Stimulated activated CD4-positive, alpha-beta T cell treated with anti-CD3 and anti-CD28 coated beads, Interleukin-4, amount 100 ng/mL, for 1 hour (primary cell): Measurements from ENCODE around the gene SULT6B1.
"Not testable (repeated sequence)": the region's sequence is repeated elsewhere in the genome, so short reads cannot be mapped to it uniquely, and the experiment has no call there.

ENCODE experiments used
- DNase-seq: peaks from one replicate; pipeline ENCODE4 v3.0.0-alpha.2; 2020

SULT6B1 gene, protein sequence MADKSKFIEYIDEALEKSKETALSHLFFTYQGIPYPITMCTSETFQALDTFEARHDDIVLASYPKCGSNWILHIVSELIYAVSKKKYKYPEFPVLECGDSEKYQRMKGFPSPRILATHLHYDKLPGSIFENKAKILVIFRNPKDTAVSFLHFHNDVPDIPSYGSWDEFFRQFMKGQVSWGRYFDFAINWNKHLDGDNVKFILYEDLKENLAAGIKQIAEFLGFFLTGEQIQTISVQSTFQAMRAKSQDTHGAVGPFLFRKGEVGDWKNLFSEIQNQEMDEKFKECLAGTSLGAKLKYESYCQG

DNA sequence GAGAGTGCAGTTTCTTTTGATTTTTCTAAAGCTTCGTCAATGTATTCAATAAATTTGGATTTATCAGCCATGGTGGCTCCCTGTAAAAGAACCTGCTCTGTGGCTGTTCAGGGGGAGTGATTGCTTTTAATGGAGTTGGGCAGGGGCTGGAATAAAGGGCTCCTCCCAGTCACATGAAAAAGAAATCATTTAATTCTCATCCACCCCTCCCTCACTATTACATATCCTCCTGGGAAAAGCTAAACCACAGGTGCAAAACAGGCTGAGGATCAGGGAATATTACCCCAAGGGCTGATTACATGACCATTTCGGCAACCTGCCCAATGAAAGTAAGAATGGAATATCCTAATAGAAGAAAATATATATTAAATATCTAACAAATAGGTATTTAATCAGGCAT is at the start of gene SULT6B1:
Gene SULT6B1 (minus strand): TSS at position 101 of the 400 bp plus-strand sequence. CDS start 30 bp downstream, at position 71.
- no peak for DNase-seq

DNA sequence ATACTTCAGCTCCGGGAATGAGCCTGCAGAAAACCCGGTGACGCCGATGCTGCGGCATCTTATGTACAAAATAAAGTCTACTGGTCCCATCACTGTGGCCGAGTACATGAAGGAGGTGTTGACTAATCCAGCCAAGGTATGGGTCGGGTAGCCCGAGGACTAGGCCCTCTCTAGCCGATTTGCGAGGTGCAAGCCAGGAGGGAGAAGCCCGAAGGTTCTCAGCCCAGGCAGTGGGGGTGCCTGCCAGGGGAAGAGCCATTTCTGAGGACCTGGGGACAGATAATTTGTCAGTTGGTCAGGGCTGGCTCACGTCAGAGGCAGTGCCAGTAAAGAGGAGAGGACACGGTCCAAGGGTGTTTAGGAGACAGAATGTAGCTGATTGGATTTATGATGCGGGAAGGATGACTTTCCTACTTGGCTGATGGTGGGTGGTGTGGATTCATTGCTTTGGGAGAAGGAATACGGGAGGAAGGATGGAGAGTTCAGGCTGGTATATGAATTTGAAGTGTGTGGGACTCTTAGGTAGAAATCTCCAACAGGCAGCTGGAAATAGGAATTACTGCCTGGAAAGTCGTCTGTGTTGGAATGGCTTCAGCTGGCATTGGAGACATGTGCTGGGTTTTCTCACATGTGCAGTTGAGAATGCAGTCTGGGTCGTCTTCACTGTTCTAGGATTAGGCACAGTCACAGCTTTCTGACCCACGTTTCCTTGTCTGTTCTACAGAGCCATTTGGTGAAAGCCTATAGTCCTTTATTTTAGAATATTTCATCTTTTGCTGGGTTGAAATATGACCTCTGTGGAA is 43.9 kb upstream of the SULT6B1 start:
- no peak for DNase-seq

DNA sequence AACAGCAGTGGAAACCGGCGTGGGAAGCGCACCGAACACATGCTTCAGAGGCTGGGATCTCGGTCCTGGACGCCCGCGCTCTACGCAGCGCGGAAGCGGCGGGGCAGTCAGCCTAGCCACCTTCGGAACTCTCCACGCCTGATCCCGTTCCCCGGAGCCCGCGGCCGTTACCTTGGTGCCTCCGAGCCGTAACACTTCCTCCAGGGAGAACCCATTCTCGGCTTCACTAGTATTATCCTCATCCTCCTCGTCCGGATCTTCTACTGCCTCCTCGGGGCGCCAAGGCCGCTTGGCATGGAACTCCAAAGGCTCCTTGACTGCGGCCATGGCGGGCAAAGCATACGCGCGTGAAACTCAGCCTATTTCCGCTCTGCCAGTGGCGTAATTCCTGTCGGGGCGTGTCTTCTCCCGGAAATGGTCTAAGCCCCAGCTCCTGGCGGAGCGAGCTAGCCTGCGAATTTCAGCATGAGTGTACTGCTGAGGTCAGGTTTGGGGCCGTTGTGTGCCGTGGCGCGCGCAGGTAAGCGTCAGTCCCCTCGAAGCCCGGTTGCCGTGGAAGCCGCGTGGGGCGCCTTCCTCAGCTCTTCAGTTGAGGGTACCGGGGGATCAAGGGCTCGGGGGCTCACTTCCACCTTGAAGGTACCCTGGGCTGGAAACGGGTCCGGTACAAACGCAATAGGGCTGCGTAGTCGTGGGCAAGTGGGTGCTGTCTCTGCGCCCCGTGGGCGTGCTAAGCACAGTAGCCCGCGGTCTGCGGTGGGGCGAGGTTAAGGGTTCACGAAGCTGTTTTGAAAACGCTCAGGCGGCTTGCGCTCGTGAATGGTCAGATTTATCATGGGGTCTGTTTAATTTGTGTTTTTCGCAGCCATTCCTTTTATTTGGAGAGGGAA is 43.0 kb upstream of the SULT6B1 start, which contains the start of the genes CEBPZ and NDUFAF7:
Gene CEBPZ (minus strand): TSS at position 356 of the 890 bp plus-strand sequence. CDS start 29 bp downstream, at position 327.
Gene NDUFAF7 (plus strand): TSS at position 418 of the 890 bp plus-strand sequence. CDS start 48 bp downstream, at position 466.
- peak; percentile 86 for DNase-seq

DNA sequence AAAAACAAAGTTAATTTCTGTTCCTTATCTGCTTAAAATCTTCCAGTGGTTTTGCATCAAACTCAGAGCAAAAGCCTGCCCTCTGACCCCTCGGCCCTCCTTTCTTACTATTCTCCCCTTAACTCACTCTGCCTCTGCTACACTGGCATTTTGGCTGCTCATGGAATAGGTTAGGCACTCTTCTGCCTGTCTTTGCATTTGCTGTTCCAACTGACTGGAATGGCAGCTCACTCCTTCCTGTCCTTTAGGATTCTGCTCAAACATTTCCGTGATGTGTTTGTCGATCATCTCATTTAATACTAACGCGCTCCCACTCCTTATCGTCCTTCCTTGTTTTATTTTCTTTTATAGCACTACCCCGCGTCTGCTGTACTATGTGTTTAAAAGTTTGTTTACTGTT is 42.1 kb upstream of the SULT6B1 start:
- no peak for DNase-seq

DNA sequence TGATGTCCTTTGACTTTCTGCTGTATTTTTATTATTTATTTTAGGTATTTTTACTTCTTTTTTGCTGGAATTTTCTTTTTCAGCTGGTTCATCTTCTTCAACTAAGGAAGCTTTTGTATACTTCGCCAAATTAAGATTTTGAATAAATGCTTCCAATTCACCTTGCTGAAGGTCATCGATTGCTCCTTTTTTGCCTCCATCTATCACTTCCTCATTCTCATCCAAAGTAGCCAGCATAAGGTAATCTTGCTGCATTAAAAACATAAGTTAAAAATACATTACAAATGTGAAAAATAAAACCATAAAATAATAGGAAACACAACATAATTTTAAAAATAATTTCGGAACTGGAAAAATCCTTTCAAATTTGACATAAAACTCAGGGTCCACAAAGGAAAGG is 40.3 kb upstream of the SULT6B1 start:
- no peak for DNase-seq

DNA sequence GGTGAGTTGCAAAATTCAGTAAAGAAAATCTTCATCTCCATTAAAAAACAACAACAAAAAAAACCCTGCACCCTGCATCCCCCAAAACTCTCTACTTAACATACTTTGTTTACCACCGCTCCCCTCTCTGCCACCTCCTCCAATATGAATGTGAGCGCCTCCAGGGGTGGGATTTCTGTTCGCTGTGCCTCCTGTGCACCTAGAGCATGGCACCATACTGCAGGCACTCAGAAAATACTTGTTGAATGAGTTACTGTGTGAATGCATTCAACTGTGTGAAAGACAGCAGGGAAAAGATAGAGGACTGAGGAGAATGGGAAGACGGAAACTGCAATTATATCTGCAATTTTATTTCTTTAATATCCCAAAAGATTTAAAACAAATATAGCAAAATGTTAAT is 38.4 kb upstream of the SULT6B1 start:
- no peak for DNase-seq

DNA sequence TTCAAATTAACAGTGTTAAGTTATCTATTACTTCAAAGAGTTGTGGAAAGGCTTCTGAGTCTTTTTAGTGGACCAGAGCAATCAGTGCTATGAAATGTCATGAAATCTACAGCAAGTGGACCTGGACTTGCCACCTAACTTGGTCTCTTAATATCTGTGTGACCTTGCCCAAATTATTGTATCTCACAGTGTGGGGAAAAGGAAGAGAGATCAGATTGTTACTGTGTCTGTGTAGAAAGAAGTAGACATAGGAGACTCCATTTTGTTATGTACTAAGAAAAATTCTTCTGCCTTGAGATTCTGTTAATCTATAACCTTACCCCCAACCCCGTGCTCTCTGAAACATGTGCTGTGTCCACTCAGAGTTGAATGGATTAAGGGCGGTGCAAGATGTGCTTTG is 36.7 kb upstream of the SULT6B1 start:
- not testable (repeated sequence) for DNase-seq

DNA sequence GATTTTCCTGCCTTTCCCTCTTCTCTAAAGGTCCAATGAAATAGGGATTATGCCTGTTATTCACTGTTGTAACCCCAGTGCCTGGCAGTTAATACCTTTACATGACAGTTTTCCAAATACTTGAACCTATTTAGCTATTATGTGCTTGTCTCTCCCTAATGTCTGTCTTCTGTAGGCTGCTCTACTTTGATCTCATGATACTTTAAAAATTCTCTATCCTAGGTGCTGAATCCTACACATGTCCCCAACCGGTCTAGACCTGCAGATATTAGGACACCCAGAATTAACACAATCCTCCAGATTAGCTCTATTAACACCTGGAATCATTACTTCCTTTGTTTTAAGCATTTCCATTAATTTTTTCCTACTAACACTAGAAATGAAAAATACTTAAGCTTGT is 35.6 kb upstream of the SULT6B1 start:
- no peak for DNase-seq

DNA sequence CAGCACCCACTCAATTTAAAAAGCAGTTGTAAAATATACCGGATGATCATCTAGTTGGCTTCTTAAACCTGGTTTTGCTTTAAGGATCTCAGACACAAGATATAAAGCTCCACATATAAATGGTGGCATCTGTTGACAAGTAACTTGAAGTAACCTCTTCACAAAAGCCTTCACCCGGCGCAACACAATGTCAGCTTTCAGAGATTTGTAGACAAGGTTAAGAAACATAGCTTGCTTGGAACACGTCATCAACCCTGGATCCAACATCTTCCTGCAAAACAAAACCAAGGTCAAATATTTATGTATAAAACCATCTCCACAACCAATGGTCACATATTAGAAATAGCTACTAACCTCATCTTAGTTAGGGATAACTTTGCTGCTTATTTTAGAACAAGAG is 34.7 kb upstream of the SULT6B1 start:
- no peak for DNase-seq

DNA sequence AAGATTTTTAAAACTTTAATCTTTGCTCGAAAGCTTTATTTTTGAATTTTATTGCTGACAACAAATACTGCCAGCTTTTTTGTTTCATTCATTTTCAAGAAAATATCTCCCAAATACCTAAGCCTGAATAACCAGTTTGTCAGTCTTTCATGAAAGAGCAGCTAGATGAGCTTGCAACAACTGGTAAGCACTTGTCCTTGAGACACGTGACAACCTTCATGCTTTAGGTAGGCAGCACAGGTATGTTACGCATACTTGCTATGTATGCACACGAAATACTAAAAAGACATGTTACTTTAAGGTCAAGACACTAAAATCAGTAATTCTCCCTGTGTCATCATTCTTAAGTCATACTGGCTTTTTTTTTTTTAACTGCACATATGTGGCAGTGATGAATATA is 30.6 kb upstream of the SULT6B1 start:
- DNase-seq = no peak

DNA sequence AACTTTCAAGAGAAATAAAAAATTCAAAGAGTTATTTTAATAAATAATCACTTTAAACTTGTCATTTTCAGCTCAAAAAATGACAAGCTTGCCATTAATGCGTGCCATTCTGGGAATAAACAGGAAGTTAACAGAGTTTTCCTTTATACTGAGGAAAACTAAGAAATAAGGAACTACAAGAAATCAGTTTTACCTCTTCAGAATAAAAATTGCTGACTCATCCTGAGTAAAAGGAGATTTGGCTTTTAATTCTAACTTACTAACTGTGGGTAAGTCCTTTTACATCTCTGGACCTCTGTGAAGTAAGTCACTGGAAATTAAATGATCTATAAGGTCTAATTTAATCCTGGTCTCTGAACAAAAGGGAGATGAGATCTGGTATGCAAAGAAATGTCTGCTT is 26.8 kb upstream of the SULT6B1 start:
- DNase-seq = no peak

DNA sequence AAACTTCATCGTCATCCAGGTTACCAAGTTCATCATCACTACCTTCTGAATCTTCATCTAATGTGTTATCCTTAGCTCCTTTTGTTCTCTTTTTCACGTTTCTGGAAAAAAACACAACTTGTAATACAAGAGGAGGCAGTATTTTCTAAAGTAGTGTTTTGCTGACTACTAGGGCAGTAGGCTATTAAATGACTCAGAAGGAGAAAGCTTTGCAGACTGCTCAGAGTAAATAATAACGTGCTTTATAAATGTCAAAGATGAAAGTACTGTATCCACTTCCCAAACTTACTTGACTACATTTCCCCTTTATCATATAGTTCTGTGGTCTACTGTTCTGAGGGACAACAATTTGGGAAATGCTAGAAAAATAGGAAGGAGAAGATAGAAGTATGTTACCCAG is 23.5 kb upstream of the SULT6B1 start:
- no peak for DNase-seq

DNA sequence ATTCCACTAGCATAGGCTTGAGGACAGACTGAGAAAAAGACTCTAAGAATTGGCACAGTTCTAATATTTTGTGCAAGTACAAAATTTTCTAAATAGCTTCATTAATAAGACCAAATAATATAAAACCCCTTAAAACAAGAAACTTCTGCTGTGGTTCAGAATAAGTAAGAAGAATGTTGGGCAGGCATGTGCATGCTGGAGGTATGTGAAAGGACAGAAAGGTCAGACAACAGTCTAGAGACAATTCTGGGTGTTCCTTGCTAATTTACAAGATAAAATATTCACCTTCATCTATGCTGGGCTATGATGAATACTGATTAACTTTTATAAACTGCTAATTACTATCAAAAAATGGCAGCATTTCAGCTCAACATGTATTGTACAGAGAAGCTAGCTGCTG is 22.7 kb upstream of the SULT6B1 start:
- no peak for DNase-seq

DNA sequence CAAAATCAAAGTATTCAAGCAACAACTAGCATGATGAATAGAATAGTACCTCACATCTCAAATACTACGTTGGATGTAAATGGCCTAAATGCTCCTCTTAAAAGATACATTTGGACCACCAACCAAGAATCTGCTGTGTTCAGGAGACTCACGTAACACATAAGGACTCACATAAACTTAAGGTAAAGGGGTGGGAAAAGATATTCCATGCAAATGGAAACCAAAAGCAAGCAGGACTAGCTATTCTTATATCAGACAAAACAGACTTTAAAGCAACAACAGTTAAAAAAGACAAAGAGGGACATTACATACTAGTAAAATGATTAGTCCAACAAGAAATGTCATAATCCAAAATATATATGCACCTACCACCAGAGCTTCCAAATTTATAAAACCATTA is 18.3 kb upstream of the SULT6B1 start:
- not testable (repeated sequence) for DNase-seq

DNA sequence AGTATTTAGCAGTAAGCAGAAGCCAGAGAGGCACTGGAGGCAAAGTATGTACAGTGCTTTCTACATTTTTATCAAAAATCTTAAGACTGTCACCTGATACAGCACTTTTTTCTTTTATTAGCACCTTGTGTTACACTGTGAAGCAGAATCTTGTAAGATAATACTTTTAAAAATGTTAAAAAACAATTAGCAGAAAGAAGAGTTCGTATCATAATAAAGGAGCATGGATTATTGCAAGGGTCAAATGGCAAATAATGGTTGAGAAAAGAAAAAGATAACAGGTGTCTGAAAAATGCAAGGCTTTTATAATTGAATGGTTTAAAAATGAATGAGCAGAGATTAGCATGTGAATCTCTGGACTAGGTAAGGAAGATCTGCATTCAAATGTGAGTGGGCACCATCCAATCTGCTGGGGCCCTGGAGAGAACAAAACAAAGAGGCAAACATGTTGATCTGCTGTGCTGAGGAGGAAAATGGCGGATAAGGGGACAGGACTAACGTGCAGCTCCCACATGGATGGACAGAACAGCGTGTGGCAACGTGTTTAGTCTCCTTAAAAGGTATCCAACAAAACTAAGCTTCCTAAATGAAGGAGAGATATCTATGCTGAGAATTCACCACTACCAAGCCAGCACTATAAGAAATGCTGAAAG is 17.3 kb upstream of the SULT6B1 start:
- DNase-seq = no peak

DNA sequence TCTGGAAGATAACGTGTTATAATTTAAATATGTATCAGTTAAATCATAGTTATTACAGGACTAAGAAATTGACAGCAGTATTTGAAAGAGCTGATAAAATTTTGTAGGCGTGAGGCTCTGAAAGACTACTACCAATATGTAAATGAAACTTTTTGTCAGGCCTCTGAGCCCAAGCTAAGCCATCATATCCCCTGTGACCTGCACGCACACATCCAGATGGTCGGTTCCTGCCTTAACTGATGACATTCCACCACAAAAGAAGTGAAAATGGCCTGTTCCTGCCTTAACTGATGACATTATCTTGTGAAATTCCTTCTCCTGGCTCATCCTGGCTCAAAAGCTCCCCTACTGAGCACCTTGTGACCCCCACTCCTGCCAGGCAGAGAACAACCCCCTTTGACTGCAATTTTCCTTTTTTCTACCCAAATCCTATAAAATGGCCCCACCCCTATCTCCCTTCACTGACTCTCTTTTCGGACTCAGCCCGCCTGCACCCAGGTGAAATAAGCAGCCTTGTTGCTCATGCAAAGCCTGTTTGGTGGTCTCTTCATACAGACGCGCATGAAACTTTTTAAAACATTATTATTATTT is 16.7 kb upstream of the SULT6B1 start:
- DNase-seq = not testable (repeated sequence)

DNA sequence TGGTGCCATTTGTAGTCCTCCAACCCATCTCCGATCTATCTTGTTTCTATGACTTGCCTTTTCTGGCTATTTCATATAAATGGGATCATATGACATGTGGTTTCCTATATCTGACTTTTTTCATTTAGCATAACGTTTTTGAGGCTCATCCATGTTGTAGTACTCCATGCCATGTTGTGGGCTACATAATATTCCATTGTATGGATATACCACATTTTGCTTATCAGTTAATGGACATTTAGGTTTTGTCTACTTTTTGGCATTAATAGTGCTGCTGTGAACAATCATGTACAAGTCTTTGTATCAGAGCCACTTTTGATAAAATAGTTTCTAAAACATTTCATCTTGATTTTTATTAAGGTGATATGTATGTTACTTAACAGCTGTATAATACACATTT is 15.2 kb upstream of the SULT6B1 start:
- DNase-seq = no peak

DNA sequence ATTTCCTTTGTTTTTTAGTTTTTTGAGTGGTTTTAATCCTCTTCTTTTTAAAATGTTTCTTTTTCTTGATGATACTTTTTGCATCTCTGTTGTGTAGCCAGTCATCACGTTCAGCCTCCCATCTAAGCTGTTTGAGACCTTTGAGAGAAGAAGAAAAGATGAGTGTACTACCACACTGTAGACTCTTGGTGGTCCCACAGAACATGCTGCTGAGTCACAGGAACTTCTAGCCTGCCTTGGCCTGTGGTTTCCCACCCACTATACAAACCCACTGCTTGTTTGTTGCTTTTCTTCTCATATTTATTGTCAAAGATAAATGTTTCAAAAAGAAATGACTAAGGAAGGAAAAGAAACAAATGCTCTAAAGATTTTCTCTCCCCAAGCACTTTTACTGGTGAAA is 13.3 kb upstream of the SULT6B1 start:
- DNase-seq = no peak

DNA sequence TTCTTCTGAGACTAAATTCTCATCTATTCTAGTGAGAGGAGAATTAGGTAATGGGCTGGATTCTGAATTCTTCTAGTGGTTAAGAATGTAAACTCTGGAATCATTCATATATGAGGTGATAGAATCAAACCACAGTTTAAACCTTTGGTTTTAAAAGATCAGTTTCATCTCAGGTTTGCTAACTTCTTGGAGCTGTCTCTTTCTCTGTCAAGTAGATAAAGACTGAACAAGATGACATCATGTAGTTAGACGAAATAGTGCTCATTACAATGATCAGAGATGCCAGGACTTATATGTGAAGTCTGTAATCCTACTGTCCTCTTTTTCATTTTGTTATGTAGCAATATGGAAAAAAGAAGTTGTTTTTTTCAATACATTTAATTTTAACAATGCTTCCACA is 12.7 kb upstream of the SULT6B1 start:
- no peak for DNase-seq

DNA sequence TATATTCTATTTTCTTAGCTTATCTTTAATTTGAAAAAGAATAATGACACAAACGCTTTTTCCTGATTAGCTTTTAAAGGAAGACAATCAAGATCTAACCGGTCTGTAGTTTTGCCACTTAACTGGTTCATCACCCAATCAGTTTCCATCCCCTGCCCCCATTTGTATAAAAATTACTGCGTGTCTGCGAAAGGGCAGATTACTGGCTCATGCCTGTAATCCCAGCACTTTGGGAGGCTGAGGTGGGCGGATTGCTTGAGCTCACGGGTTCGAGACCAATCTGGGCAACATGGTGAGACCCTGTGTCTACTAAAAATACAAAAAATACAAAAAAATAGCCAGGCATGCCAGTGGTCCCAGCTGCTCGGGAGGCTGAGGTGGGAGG is 10.2 kb upstream of the SULT6B1 start:
- DNase-seq = no peak

DNA sequence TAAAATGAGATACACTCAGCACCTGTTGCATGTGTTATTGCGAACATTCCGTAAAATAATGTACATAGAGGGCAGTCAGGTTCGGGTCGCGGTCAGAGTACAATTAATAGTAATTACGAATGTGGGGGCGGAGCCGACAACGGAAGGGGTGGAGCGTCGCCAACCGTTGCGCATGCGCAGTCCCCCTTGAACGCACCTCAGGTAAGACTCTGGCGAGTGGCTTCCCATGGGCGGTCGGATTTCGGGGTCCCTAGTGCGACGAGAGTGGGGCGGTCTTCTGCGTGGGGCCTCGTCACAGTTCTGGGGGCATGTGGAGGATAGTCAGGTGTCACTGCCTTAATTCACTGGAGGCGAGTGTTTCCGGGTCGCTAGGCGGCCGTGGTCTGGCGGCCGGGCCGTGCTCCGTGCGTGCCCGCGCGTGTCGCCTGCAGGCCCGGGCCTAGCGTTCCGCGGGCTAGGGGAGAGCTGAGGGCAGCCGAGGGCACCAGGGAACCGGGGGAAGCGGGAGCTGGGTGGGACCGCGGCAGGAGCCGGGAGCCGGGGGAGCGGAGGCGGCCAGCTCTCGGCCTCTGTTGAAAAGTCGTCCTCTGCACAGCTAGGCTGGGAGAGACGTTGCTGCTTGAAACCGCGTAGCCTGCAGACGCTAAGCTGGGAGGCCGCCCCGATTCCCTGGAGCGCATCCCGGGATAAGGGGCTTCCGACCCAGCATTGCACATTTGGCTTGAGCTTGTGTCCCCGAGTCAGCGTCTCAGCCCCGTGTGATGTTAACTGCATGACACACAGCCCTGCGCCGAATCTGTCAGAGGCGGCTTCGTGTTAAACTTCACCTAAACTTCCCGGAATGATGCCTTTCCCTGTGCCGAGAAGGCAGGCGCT is 8.1 kb upstream of the SULT6B1 start, which contains the start of gene CEBPZOS:
Gene CEBPZOS (plus strand): TSS at position 177 of the 876 bp plus-strand sequence. CDS start 3,209 bp downstream, outside the sequence.
- DNase-seq = peak; percentile 89
